Ishikawa (cell line): Measurements from ENCODE around the gene FPGS.

Source experiments
- CEBPB ChIP-seq: IDR thresholded peaks from 2 replicates; pipeline ENCODE4 v1.6.1; 2012
- CREB1 ChIP-seq: IDR thresholded peaks from 2 replicates; pipeline ENCODE4 v1.6.1; 2012; ENCODE audit warnings: low read depth
- EGR1 ChIP-seq: IDR thresholded peaks from 2 replicates; pipeline ENCODE4 v1.6.1; 2012
- EP300 ChIP-seq: IDR thresholded peaks from 2 replicates; pipeline ENCODE4 v1.6.1; 2012; ENCODE audit warnings: borderline replicate concordance
- FOXM1 ChIP-seq: IDR thresholded peaks from 2 replicates; pipeline ENCODE4 v1.6.1; 2012; ENCODE audit warnings: low read depth, borderline replicate concordance
- NFIC ChIP-seq: IDR thresholded peaks from 2 replicates; pipeline ENCODE4 v1.6.1; 2012
- RAD21 ChIP-seq: IDR thresholded peaks from 2 replicates; pipeline ENCODE4 v1.6.1; 2012; ENCODE audit warnings: low read depth
- TAF1 ChIP-seq: IDR thresholded peaks from 2 replicates; pipeline ENCODE4 v1.6.1; 2012; ENCODE audit warnings: low read depth, mild to moderate bottlenecking
- TCF12 ChIP-seq: IDR thresholded peaks from 2 replicates; pipeline ENCODE4 v1.6.1; 2012; ENCODE audit warnings: low read depth
- TEAD4 ChIP-seq: IDR thresholded peaks from 2 replicates; pipeline ENCODE4 v1.6.1; 2012
- YY1 ChIP-seq: IDR thresholded peaks from 2 replicates; pipeline ENCODE4 v1.6.1; 2012; ENCODE audit warnings: low read depth
- ZBTB7A ChIP-seq: IDR thresholded peaks from 2 replicates; pipeline ENCODE4 v1.6.1; 2012; ENCODE audit warnings: low read depth
- TF ChIP-seq, protein P1 (sequence below): IDR thresholded peaks from 2 replicates; pipeline ENCODE4 v1.6.1; 2012
- TF ChIP-seq, protein P2 (sequence below): IDR thresholded peaks from 2 replicates; pipeline ENCODE4 v1.6.1; 2012; ENCODE audit warnings: low read depth, mild to moderate bottlenecking
- TF ChIP-seq, protein P3 (sequence below): IDR thresholded peaks from 2 replicates; pipeline ENCODE4 v1.6.1; 2012

FPGS gene

DNA sequence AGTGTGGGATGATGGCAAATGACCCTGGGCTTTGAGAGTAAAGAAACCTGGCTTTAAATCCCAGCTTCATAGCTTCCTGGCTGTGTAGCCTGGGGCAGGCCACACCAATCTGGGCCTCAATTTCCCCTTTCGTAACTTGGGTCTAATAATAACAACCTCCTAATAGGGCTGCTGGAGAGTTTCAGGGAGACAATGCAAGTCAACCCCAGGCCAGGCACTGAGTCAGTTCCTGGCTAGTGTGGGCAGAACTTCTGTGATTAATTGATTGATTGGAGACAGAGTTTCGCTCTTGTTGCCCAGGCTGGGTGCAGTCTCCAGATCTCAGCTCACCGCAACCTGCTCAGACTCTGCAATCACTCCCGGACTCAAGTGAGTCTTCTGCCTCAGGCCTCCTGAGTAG lies 20.9 kb upstream of the FPGS start:
- no peak for TF ChIP-seq CEBPB

DNA sequence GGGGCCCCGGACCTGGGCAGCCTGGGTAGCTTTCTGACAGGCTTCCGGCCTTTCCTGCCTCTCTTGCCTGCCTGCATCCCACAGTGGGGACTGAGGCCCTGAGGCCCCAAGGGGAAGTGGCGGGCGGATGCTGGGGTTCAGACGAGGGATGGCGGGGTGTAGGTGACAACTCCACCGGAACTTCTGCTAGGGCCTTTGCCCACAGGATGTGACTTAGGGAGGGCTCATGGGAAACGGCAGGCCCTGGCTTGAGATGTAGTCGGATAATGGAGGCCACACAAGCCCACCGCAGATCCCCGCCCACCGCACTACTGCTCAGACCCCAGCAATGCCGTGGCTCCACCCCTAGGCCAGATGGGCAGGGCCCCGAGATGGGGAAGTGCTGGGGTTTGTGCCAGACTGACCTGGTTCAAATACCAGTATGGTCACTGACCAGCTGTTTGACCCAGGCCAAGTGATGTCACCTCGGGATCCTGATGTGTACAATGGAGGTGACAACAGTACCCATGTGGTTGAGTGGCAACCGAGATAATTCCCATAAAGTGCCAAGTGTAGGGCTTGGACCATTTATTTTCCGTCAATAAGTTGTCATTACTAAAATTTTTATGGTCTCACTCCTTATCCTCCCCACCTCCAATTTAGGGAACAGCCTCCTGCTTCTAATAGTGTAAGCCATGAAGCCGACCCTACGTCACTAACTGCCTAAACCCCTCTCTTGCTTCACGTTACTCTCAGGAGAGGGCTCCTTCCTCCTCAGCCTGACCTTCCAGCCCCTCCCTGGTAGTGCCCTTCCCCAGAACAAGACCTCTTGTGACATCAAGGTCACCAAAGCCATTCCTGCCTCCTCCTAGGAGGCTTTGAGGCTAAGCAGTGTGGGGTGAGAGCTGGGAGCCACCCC lies 19.3 kb upstream of the FPGS start:
- TF ChIP-seq, protein P1, sequence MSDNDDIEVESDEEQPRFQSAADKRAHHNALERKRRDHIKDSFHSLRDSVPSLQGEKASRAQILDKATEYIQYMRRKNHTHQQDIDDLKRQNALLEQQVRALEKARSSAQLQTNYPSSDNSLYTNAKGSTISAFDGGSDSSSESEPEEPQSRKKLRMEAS: no peak
- TF ChIP-seq TAF1: no peak
- no peak for TF ChIP-seq EP300
- TF ChIP-seq ZBTB7A: no peak
- no peak for TF ChIP-seq TCF12
- TF ChIP-seq NFIC: no peak
- TF ChIP-seq TEAD4: no peak
- no peak for TF ChIP-seq YY1
- TF ChIP-seq CREB1: no peak
- TF ChIP-seq RAD21: no peak
- TF ChIP-seq, protein P2, sequence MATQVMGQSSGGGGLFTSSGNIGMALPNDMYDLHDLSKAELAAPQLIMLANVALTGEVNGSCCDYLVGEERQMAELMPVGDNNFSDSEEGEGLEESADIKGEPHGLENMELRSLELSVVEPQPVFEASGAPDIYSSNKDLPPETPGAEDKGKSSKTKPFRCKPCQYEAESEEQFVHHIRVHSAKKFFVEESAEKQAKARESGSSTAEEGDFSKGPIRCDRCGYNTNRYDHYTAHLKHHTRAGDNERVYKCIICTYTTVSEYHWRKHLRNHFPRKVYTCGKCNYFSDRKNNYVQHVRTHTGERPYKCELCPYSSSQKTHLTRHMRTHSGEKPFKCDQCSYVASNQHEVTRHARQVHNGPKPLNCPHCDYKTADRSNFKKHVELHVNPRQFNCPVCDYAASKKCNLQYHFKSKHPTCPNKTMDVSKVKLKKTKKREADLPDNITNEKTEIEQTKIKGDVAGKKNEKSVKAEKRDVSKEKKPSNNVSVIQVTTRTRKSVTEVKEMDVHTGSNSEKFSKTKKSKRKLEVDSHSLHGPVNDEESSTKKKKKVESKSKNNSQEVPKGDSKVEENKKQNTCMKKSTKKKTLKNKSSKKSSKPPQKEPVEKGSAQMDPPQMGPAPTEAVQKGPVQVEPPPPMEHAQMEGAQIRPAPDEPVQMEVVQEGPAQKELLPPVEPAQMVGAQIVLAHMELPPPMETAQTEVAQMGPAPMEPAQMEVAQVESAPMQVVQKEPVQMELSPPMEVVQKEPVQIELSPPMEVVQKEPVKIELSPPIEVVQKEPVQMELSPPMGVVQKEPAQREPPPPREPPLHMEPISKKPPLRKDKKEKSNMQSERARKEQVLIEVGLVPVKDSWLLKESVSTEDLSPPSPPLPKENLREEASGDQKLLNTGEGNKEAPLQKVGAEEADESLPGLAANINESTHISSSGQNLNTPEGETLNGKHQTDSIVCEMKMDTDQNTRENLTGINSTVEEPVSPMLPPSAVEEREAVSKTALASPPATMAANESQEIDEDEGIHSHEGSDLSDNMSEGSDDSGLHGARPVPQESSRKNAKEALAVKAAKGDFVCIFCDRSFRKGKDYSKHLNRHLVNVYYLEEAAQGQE: no peak
- TF ChIP-seq CEBPB: no peak
- TF ChIP-seq EGR1: no peak
- TF ChIP-seq, protein P3, sequence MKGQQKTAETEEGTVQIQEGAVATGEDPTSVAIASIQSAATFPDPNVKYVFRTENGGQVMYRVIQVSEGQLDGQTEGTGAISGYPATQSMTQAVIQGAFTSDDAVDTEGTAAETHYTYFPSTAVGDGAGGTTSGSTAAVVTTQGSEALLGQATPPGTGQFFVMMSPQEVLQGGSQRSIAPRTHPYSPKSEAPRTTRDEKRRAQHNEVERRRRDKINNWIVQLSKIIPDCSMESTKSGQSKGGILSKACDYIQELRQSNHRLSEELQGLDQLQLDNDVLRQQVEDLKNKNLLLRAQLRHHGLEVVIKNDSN: no peak
- no peak for TF ChIP-seq FOXM1

DNA sequence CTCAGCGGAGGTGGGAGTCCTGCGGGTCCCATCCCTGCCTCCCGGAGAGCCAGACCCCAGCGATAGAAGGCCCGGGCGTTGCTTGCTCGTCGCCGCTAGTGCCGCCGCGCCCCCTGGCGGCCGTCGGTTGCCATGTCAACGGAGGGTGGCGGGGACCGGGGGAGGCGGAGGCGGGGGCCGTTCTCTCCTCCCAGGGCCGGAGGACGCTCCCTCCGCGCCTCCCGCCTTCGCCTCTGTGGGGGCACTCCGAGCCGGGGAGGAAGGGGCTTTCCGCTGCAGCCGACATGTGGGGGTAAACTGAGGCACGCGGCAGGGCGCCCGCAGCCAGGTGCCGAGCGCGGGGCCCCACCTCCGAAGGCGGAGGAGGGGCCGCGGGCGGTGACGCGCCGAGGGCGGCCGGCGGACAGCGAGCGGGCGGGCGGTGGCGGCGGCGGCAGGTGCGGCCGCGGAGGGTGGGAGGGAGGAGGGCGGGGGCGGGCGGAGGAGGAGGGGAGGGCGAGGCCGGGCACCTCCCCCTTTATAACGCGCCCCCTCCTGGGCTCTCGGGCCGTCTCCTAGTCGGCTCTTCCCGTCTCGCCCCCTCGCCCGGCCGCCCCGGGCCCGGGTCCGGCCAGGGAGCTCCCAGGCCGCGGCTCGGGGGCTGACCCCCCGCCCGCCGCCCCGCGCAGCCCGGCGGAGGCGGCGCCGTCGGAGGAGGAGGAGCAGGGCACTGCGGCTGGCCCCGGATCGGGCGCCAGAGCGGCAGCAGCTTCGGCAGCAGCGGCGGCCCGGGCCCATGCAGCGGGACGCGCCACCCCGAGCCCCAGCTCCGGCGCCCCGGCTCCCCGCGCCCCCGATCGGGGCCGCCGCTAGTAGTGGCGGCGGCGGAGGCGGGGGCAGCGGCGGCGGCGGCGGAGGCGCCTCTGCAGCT lies 17.4 kb upstream of the FPGS start:
- TF ChIP-seq EP300 (0 out of 2 replicates have a peak, but pooled peaks have one; percentile 17), TEAD4 (no peak), RAD21 (peak; percentile 74), EGR1 (0 out of 2 replicates have a peak, but pooled peaks have one; percentile 32)
- TF ChIP-seq, protein P2: no peak

DNA sequence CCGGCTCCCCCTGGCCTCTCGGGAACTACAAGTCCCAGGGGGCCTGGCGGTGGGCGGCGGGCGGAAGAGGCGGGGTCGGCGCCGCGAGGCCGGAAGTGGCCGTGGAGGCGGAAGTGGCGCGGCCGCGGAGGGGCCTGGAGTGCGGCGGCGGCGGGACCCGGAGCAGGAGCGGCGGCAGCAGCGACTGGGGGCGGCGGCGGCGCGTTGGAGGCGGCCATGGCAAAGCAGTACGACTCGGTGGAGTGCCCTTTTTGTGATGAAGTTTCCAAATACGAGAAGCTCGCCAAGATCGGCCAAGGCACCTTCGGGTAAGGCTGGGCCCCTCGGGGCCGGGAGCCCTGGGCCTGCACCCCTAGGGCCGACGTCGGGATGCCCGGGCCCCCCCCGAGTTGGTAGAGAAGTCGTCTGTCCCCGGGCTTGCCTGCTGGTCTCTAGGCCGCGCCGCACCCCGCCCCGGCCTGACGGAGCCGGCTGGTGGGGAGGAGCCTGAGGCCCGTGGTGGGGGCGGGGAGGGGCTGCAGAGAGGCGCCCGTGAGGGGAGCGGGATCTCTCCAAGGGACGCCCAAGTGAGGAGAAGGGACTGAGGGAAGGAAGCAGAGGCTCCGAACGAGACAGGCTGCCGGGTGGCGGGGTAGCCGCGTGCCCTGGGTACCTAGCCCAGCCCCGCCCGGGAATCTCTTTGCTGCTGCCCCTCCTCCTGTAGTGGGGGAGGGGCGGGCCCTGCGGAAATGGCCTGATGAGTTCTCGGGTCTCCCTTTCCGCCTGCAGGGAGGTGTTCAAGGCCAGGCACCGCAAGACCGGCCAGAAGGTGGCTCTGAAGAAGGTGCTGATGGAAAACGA lies 16.5 kb upstream of the FPGS start, which contains the start of gene CDK9:
Gene CDK9 (plus strand): TSS at position 102 of the 840 bp plus-strand sequence. CDS start 115 bp downstream, at position 217.
- TF ChIP-seq, protein P3: no peak
- no peak for TF ChIP-seq CREB1
- 0 out of 2 replicates have a peak, but pooled peaks have one; percentile 5 for TF ChIP-seq TEAD4
- TF ChIP-seq EGR1: peak; percentile 23; the same call in 1 of the 2 replicates
- TF ChIP-seq, protein P1: peak; percentile 29; the same call in 1 of the 2 replicates
- no peak for TF ChIP-seq NFIC
- peak; percentile 50; the same call in 1 of the 2 replicates for TF ChIP-seq TCF12
- TF ChIP-seq, protein P2: 0 out of 2 replicates have a peak, but pooled peaks have one; percentile 16
- peak; percentile 58; the same call in 1 of the 2 replicates for TF ChIP-seq TAF1
- TF ChIP-seq CEBPB: no peak
- peak; percentile 8; the same call in 1 of the 2 replicates for TF ChIP-seq EP300
- TF ChIP-seq RAD21: no peak; the same call in 1 of the 2 replicates
- TF ChIP-seq YY1: no peak
- TF ChIP-seq ZBTB7A: 0 out of 2 replicates have a peak, but pooled peaks have one; percentile 57
- TF ChIP-seq FOXM1: no peak
